ENCODE measurements around the gene NPAS3.

The NPAS3 gene

GRCh38 chr14:33652566-33653307 lies 714.1 kb downstream of the NPAS3 start:
- H3K4me3 ChIP-seq (ENCODE audit: low read length) = no peak overlapping the region
- no peak for DNase-seq (ENCODE audit: low read depth)
- TF ChIP-seq, protein P1, sequence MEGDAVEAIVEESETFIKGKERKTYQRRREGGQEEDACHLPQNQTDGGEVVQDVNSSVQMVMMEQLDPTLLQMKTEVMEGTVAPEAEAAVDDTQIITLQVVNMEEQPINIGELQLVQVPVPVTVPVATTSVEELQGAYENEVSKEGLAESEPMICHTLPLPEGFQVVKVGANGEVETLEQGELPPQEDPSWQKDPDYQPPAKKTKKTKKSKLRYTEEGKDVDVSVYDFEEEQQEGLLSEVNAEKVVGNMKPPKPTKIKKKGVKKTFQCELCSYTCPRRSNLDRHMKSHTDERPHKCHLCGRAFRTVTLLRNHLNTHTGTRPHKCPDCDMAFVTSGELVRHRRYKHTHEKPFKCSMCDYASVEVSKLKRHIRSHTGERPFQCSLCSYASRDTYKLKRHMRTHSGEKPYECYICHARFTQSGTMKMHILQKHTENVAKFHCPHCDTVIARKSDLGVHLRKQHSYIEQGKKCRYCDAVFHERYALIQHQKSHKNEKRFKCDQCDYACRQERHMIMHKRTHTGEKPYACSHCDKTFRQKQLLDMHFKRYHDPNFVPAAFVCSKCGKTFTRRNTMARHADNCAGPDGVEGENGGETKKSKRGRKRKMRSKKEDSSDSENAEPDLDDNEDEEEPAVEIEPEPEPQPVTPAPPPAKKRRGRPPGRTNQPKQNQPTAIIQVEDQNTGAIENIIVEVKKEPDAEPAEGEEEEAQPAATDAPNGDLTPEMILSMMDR (IDR thresholded peaks at IDR 0.05; ENCODE audit: insufficient read depth, low read depth, low read length, missing control alignments) = no peak

- TF ChIP-seq, protein P1 (IDR thresholded peaks at IDR 0.05; ENCODE audit: insufficient read depth, low read depth, low read length, missing control alignments) = no peak
- DNase-seq (ENCODE audit: low read depth) = no peak
- H3K4me3 ChIP-seq (ENCODE audit: low read length) = no peak overlapping the region
Observed at GRCh38 chr14:33653308-33653695, 714.6 kb downstream of the NPAS3 start.

GRCh38 chr14:33655421-33655820 lies 716.7 kb downstream of the NPAS3 start:
- DNase-seq (ENCODE audit: low read depth) = no peak
- TF ChIP-seq, protein P1 (IDR thresholded peaks at IDR 0.05; ENCODE audit: insufficient read depth, low read depth, low read length, missing control alignments) = no peak
- no peak overlapping the region for H3K4me3 ChIP-seq (ENCODE audit: low read length)

DNA sequence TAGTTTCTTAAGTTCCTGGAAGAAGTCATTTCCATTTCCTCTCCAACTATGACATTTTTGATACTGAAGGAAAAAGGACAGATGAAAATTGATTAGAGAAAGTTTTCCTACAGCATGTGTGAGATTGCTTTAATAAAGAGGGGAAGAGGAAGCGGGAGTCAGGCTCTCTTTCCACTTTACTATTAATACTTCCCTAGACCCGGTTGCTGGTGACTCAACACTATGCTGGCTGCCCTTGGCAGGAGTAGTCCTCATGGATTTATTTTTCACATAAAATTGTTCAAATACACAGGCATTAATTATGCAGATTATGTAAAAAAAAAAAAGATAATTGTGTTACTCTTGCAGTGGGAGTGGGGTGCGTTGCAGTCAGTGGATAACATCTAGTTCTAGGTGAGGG lies 718.8 kb downstream of the NPAS3 start:
- TF ChIP-seq, protein P1 (IDR thresholded peaks at IDR 0.05; ENCODE audit: insufficient read depth, low read depth, low read length, missing control alignments) = no peak
- peak; percentile 21 for DNase-seq (ENCODE audit: low read depth)
- H3K4me3 ChIP-seq (ENCODE audit: low read length) = no peak overlapping the region

GRCh38 chr14:33660248-33660647 lies 721.6 kb downstream of the NPAS3 start:
- TF ChIP-seq, protein P1 (IDR thresholded peaks at IDR 0.05; ENCODE audit: insufficient read depth, low read depth, low read length, missing control alignments) = no peak
- H3K4me3 ChIP-seq (ENCODE audit: low read length) = no peak overlapping the region
- no peak for DNase-seq (ENCODE audit: low read depth)

DNA sequence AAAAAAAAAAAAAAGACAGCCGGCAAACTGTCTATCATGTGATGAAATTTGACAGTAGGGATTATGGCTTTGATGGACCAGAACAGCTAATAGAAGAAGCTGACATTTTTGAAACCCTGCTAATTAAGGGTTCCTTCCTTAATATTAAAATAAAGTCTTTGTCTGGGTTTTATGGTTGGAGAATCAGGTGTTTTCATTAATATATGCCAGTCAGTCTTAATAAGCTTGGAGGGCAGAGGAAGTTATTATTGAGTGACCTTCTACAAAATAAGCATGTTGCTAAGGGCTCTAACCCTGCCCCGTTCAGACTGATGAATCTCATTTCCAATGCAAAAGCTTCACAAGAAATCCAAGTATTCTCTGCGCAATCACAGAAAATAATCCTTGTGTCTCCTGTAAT lies 722.4 kb downstream of the NPAS3 start:
- no peak for DNase-seq (ENCODE audit: low read depth)
- TF ChIP-seq, protein P1 (IDR thresholded peaks at IDR 0.05; ENCODE audit: insufficient read depth, low read depth, low read length, missing control alignments) = no peak
- H3K4me3 ChIP-seq (ENCODE audit: low read length) = no peak overlapping the region

DNA sequence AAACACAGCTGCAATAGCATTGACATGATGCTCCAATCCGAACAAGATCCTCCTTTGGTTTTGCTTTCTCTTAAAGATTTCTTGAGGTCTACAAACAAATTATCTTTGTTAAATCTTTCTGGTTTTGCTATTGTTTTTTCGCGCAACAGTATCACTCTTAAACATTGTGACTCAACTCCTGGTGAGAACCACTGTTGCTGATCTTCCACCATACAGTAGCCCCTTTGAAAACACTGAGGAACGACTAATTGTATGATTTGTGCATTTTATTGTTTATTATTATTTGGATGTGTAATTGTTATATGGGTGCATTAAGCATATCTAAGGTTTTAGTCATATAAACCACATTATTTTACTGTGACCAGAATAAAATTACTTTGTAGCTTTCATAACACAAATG lies 729.4 kb downstream of the NPAS3 start:
- no peak for DNase-seq (ENCODE audit: low read depth)
- H3K4me3 ChIP-seq (ENCODE audit: low read length) = no peak overlapping the region
- TF ChIP-seq, protein P1 (IDR thresholded peaks at IDR 0.05; ENCODE audit: insufficient read depth, low read depth, low read length, missing control alignments) = no peak

All from epithelial cell of esophagus (primary cell).